Activated CD4-positive, alpha-beta T cell treated with anti-CD3 and anti-CD28 coated beads, Interleukin-2, amount 50 U/mL, for 4 hours (primary cell): ENCODE results near the gene NOCT.
"Not testable (repeated sequence)": the region's sequence is repeated elsewhere in the genome, so short reads cannot be mapped to it uniquely, and the experiment has no call there.

Experiments used
- DNase-seq, 2 experiments: peaks; one replicate each; pipeline ENCODE4 v3.0.0-alpha.2; 2020

The NOCT gene

GRCh38 chr4:139015269-139015947 lies at the start of gene NOCT:
Gene NOCT (plus strand): TSS chr4:139015781. CDS start chr4:139015982, 201 bp downstream.
- peak; percentile 89 to 92 for DNase-seq

DNA sequence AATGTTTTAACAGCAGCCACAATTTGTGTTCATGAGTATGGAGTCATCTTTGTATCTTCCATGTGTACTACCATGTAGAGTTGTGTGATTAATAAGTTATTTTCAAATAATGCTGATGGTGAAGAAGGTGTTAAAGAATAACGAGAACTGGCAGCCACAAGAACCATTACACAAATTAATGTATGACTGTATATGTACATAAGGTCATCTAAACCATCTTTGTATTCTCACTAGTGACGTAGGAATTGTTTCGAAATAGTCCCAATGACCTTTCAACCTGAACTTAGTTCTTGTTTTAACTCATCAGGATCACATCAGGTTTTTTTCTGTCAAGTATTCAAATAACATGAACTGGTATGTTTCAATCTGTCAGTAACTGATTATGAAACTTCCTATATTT lies 48.3 kb upstream of the NOCT start:
- DNase-seq = no peak

DNA sequence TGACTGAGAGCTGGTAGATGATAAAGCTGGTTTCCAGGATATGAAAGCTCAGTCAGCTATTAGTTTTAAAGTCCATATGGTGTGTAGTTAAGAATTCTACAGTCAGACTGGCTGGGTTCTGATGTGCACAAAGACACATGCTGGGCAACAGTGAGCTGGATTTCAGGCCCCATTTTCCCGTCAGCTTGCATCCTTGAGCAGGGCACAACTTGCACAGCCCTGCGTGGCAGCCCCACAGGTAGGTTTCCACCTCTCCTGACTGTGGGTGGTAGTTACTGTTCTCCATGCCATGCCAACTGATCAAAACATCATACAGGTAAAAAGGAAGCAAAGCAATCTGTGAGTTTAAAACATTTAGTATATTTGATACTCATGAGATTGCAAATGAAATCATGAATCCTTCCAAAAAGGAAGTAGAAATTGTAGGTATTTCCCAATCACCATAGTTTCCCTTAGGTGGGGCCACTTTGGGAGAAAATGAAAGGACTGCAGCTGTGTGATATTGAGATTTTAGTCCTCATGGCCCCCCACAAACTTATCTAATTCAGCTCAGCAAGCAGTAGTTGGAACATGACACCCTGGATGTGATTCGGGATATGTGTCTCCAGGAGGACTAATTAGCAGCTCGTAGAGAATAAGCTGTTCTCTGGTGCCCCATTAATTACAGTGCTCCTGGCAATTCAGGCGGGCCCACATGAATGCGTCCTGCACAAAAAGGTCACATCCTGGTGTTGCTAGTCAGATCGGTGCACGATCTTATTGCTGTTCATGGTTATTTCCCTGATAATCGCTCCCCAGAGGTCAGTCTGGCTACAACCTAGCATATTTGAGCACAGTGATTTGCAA lies 42.4 kb upstream of the NOCT start:
- DNase-seq = no peak

DNA sequence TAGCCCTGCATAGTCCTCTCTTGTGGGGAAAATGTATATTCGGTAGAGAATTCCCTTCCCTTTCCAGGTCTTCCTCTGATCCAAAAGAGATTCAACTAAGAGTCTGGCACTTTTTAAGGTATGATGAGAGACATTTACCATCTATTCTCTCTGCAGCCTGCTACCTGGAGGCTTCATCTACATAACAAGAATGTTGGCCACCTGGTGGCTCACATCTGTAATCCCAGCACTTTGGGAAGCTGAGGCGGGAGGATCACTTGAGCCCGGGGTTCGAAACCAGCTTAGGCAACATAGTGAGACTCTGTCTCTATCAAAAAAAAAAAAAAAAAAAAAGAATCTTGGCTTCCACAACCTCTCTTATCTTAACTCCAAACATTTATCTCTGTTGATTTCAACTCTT lies 40.4 kb upstream of the NOCT start:
- no peak for DNase-seq

DNA sequence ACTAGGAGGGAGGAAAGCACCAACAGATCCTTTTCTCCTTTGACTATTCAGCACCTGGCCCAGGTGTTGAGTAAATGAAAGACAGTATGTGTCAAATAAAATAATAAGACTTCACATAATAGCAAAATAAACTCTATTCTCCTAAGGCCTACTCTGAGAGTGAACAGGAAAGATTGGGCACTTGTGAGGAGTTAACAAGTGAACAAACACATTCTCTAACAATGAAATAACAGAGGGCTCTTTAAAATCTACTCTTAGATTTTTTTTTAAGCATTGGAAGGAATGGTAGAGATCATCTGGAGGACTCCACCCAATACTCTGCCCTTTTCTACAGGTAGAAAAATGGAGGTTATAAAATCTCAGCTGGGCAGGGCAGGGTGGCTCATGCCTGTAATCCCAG lies 39.1 kb upstream of the NOCT start:
- no peak for DNase-seq

DNA sequence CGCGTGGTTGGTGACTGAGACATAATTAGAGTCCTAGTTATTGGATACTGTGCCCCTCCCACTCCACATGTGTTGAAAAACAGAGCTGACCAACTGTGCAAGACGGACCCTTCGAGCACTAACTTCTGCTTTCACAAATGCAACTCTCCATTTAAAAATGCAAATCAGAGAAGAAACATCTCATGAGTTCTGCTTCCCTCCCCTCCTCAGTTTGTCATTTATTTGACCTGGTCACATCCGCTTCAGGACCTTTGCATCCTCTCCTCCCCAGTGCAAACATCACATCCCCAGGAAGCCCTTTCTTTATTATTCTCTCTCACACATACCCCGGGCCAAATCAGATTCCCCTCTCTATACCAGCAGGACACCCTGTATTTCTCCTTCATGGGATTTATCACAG lies 38.1 kb upstream of the NOCT start:
- no peak for DNase-seq

DNA sequence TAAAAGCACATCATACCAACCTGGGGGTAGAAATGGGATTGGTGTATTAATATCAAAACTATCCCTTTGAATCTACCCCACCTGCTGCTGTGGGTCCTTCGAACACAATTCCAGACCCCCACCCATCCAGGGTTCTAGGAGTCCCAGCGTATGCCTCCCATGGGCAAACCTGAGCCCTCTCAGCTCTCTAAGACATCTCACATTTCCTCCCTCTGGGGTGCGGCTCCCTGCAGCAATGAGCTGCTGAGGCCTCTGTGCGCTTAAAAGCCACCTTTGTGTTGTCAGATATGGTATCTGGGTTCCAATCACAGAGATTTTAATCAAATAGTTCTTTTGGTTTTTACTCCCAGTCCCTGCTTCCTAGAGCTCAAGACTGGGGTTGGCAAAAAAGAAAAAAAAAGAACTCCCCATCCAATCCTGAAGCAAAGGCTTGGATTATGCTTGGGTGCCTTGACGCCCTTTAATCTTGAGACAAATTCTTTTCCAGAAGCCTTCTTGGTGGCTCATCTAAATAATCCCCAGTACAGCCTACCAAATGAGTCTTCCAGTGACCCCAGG lies 37.5 kb upstream of the NOCT start:
- no peak for DNase-seq

GRCh38 chr4:138978600-138978999 lies 37.0 kb upstream of the NOCT start:
- no peak for DNase-seq

GRCh38 chr4:138979742-138980141 lies 35.8 kb upstream of the NOCT start:
- no peak for DNase-seq

DNA sequence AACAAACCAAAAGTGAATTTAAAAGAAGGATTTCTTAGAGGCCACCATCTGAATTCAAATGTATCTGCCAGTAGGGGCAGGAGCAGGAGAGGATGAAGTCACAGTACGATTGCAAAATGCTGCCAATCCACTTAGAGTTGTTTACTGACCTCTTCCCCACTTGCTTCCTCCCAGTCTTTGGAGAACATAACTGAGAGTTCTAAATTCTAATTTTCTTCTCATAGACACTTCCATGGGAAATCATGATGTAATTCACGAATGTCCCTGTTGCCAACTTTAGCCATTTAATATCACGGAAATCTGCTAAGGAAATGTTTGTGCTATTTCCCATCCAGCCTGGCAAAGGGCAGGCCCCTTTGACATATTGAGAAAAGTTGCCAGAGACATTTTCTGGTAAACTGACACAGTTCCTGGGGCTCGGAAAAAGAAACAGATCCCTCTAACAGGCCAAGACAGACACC lies 33.6 kb upstream of the NOCT start:
- DNase-seq = no peak

GRCh38 chr4:138982754-138983153 lies 32.8 kb upstream of the NOCT start:
- DNase-seq = no peak

DNA sequence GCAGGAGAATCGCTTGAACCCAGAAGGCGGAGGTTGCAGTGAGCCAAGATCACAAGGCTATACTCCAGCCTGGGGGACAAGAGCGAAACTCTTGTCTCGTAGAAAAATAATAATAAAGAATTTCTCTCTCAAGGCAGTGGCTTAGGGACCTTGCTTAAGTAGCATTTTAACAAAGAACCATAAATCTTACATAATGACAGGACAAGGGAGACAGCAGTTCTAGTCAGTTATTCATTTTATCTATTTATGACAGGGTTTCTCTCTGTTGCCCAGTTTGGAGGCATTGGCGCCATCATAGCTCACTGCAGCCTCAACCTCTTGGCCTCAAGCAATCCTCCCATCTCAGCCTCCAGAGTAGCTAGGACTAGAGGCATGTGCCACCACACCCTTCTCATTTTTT lies 31.9 kb upstream of the NOCT start:
- DNase-seq = no peak

GRCh38 chr4:138984647-138985046 lies 30.9 kb upstream of the NOCT start:
- no peak for DNase-seq

GRCh38 chr4:138992676-138993075 lies 22.9 kb upstream of the NOCT start:
- DNase-seq = no peak

DNA sequence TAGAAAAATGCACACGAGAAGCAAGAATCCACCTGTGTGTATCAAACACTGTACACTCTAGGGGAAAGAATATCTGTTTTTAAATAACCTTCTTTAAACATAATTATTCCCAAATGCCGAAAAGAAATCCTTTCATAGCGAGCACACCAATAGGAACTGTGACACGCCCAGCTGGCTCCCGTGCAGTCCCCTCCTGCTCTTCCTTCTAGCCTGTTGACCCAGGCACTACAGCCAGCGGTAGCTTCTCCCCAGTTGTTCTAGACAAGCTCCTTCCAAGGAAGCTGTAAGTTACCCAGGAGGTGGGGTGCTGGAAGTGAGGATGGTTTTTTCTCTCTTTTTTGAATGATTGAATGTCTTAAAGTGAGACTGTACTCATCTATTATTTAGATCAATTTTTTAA lies 19.5 kb upstream of the NOCT start:
- DNase-seq = no peak

- DNase-seq = no peak
Measured at GRCh38 chr4:138999666-139000065, 15.9 kb upstream of the NOCT start.

GRCh38 chr4:139000134-139000533 lies 15.4 kb upstream of the NOCT start:
- DNase-seq = not testable (repeated sequence)

- not testable (repeated sequence) for DNase-seq
Measured at GRCh38 chr4:139001430-139001829, 14.2 kb upstream of the NOCT start.

DNA sequence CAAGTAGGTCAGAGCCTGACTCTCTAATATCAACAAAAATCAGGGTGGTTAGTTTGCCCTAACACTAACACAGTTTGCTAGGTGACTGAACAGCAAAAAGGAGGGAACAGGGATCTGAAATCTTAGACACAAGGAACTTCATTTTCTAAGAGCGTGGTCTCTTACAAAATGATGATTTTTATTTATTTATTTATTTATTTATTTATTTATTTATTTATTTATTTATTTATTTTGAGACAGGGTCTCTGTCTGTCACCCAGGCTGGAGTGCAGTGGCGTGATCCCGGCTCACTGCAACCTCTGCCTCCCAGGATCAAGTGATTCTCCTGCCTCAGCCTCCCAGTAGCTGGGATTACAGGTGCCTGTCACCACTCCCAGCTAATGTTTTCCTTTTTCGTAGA lies 11.9 kb upstream of the NOCT start:
- not testable (repeated sequence) for DNase-seq

- no peak for DNase-seq
Measured at GRCh38 chr4:139005774-139006173, 9.8 kb upstream of the NOCT start.

DNA sequence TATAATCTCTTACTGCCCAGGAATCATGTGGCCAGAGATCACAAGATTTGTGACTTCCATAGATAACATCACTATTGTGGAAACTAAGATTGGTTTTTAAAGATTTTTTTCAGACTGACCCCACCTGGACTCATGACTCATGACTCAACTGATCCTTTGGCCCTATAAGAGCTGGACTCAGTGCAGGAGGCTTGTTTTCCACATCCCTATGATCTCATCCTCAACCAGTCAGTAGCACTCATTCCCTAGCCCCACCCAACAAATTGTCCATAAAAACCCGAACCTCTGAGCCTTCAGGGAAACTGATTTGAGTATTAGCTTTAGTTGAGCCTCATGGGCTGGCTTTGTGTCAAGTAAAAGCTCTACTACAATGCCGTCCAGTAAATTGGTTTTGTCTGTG lies 7.9 kb upstream of the NOCT start:
- DNase-seq = no peak

DNA sequence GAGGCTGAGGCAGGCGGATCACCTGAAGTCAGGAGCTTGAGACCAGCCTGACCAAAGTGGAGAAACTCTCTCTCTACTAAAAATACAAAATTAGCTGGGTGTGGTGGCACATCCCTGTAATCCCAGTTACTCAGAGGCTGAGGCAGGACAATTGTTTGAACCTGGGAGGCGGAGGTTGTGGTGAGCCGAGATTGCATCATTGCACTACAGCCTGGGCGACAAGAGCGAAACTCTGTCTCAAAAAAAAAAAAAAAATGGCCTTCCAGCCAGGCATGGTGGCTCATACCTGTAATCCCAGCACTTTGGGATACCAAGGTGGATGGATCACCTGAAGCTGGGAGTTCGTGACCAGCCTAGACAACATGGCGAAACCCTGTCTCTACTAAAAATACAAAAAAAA lies 7.3 kb upstream of the NOCT start:
- not testable (repeated sequence) for DNase-seq

- DNase-seq = no peak
Measured at GRCh38 chr4:139009702-139010101, 5.9 kb upstream of the NOCT start.
